GM06990 (cell line): Measurements from ENCODE around the gene STX1A.
"Not testable (repeated sequence)": the region's sequence is repeated elsewhere in the genome, so short reads cannot be mapped to it uniquely, and the experiment has no call there.

Experiments used
- DNase-seq: peaks from one replicate; pipeline ENCODE4 v3.0.0-alpha.2; 2011; ENCODE audit not compliant: insufficient read length; ENCODE audit errors: extremely low read depth
- H3K27me3 ChIP-seq: replicated peaks from 2 replicates; pipeline ENCODE4 v1.6.0; 2011; ENCODE audit warnings: low read length; ENCODE audit not compliant: control insufficient read depth, insufficient read depth
- H3K36me3 ChIP-seq: 2 replicates; pipeline ENCODE4 v1.5.1; 2011; ENCODE audit warnings: low read length; ENCODE audit not compliant: control insufficient read depth, insufficient read depth
- H3K4me3 ChIP-seq: replicated peaks from 2 replicates; pipeline ENCODE4 v1.5.1; 2011; ENCODE audit warnings: low read depth, mild to moderate bottlenecking, control low read depth, low read length
- CTCF ChIP-seq: IDR thresholded peaks from 2 replicates; pipeline ENCODE4 v1.5.1; 2011; ENCODE audit warnings: low read length, control low read depth, mild to moderate bottlenecking, inconsistent platforms; ENCODE audit not compliant: insufficient read depth, poor library complexity, severe bottlenecking

Gene STX1A

GRCh38 chr7:73679709-73680108 lies 39.8 kb downstream of the STX1A start:
- TF ChIP-seq CTCF: no peak
- no peak overlapping the region for H3K4me3 ChIP-seq
- no peaks in the 10 kb centered on the region for H3K27me3 ChIP-seq
- no peak for DNase-seq
- H3K36me3 ChIP-seq: peaks cover 9% of the 10 kb centered on the region

- TF ChIP-seq CTCF: no peak
- H3K27me3 ChIP-seq: no peaks in the 10 kb centered on the region
- no peak for DNase-seq
- peaks cover 9% of the 10 kb centered on the region for H3K36me3 ChIP-seq
- H3K4me3 ChIP-seq: no peak overlapping the region
These were observed 40.6 kb downstream of the STX1A start for GRCh38 chr7:73678862-73679261.

- H3K27me3 ChIP-seq, H3K36me3 ChIP-seq, H3K4me3 ChIP-seq, DNase-seq: not testable (repeated sequence)
These were observed 43.4 kb downstream of the STX1A start for GRCh38 chr7:73676062-73676461.

GRCh38 chr7:73674468-73675124 lies 44.9 kb downstream of the STX1A start:
- DNase-seq: no peak
- Histone ChIP-seq H3K36me3 (peaks cover 8% of the 10 kb centered on the region), H3K27me3 (no peaks in the 10 kb centered on the region), H3K4me3 (no peak overlapping the region)
- no peak for TF ChIP-seq CTCF

- TF ChIP-seq CTCF: no peak
- Histone ChIP-seq H3K36me3 (no peaks in the 10 kb centered on the region), H3K27me3 (no peaks in the 10 kb centered on the region), H3K4me3 (no peak overlapping the region)
- no peak for DNase-seq
These were observed 47.5 kb downstream of the STX1A start for GRCh38 chr7:73671857-73672445.

- no peak for DNase-seq
- Histone ChIP-seq H3K4me3 (no peak overlapping the region), H3K36me3 (no peaks in the 10 kb centered on the region), H3K27me3 (no peaks in the 10 kb centered on the region)
- no peak for TF ChIP-seq CTCF
These were observed 48.2 kb downstream of the STX1A start for GRCh38 chr7:73671322-73671661.
